Colonic mucosa (tissue), 4 donors: ENCODE measurements around the gene SMARCD3. TPM values are rescaled to one million over a fixed set of nuclear protein-coding genes. Genes with fewer than 3 reads are reported as not detected.
A peak's percentile ranks its signal among the peaks of the same experiment; 100 is the strongest.

Source experiments
- DNase-seq: peaks from one replicate; pipeline ENCODE4 v3.0.0-alpha.2; 2020
- H3K27ac ChIP-seq: fragments of 200-600 bp; one replicate; pipeline ENCODE4 v1.8.0; 2021
- H3K27me3 ChIP-seq: fragments of 200-600 bp; one replicate; pipeline ENCODE4 v1.8.0; 2021
- H3K36me3 ChIP-seq: fragments of 200-600 bp; one replicate; pipeline ENCODE4 v1.8.0; 2021
- H3K4me1 ChIP-seq: fragments of 200-600 bp; one replicate; pipeline ENCODE4 v1.8.0; 2021; ENCODE audit warnings: mild to moderate bottlenecking
- H3K4me3 ChIP-seq: fragments of 200-600 bp; one replicate; pipeline ENCODE4 v1.8.0; 2021
- H3K9ac ChIP-seq, 2 donors: one replicate each; pipeline ENCODE4 v1.7.0; 2013; ENCODE audit warnings: control low read depth in 2 of 2, low read depth in 2 of 2, low read length in 2 of 2
- H3K9me3 ChIP-seq: fragments of 200-600 bp; one replicate; pipeline ENCODE4 v1.8.0; 2021
- CTCF ChIP-seq: fragments of 200-600 bp; IDR thresholded peaks from one replicate; pipeline ENCODE4 v1.8.0; 2022; ENCODE audit warnings: antibody characterized with exemption, mild to moderate bottlenecking
- intact Hi-C: fragments of 100-400 bp; cut with DNase I; formaldehyde crosslinking; loops from one replicate; pipeline ENCODE4 v1.14.1; 2022
- total RNA-seq, 2 donors: library from RNA; stranded (reverse); fragmentation: NEBNext Ultra II Directional in 1 of 2; extraction: Animal tissue kit (Norgen Biotek cat#: 25700) in 1 of 2; gene quantifications; one replicate each; pipeline ENCODE4 v1.2.1, GENCODE V29; 2021
- donor health status: healthy.
- donor health status: DM: no; HTN: no; CAD: no.
- donor health status: DM: no; HTN: no; CAD: no.

The SMARCD3 gene
- total RNA-seq, 2 donors from 2014 or later = 4.3 to 6.7 TPM

DNA sequence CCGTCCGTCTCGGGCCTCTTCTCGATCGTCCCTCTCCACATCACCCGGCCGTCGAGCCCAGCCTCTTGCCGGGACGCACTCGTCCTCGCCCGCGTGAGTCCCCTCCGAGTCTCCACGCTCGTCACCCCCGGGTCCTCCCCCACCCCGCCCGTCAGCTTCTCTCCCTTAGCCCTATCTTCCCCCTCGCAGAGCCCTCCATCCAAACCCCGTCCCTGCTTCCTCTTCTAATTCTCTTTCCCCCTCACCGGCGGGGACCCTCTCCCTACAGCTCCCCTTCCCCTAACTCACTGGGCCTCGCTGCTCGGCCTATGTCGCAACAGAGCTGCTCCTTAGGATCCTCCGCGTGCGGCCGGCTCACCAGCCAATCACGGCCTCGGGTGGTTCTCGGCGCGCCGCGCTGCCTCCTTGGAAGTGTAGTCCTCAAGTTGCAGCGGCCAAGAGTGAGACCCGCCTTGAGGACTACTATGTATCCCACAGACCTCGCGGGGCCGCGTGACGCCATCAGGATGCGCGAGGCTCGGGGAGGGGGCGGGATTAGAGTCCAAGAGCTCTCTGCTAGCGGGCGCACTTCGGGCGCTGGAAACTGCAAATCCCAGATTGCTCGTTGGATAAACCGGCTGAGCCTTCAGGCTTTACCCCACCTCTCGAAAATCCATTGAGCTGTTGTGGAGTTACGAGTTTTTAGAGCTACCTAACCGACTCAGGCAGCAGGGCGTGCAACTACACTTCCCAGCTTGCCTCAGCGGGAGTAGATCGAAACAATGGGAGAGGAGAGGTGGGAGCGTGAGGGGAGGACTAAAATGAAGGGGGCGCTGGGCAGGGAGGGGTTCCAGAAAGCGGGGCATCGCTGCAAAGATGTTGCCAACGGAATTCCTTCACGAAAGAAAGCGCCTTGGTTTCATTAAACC lies 21.4 kb downstream of the SMARCD3 start, which contains the start of gene ABCF2:
ABCF2 (minus strand) TSS at position 331 of the 908 bp plus-strand sequence. CDS start 747 bp downstream, outside the sequence.
- Histone ChIP-seq H3K36me3 (peaks cover 8% of the 10 kb centered on the region), H3K9ac (peak within 1 kb of the TSS; percentile 66 to 82), H3K27ac (peak within 1 kb of the TSS; percentile 86), H3K4me1 (peaks cover 3% of the 10 kb centered on the region), H3K9me3 (no peaks in the 10 kb centered on the region), H3K4me3 (peak within 1 kb of the TSS; percentile 83), H3K27me3 (no peaks in the 10 kb centered on the region)
- no peak for TF ChIP-seq CTCF
- intact Hi-C loops = no loop called here
- peak; percentile 99 for DNase-seq

- H3K4me1 ChIP-seq = peaks cover 3% of the 10 kb centered on the region
- no peak for TF ChIP-seq CTCF
- peak overlapping the region; percentile 83 for H3K4me3 ChIP-seq
- H3K36me3 ChIP-seq = peaks cover 8% of the 10 kb centered on the region
- H3K9ac ChIP-seq = peak overlapping the region; percentile 66 to 82
- no peak for DNase-seq
- intact Hi-C loops = no loop called here
- H3K27ac ChIP-seq = peak overlapping the region; percentile 86
- no peaks in the 10 kb centered on the region for H3K27me3 ChIP-seq
- H3K9me3 ChIP-seq = no peaks in the 10 kb centered on the region
Measured at GRCh38 chr7:151226560-151226874, 22.0 kb downstream of the SMARCD3 start.

- no peak overlapping the region for H3K27ac ChIP-seq
- H3K4me1 ChIP-seq = peaks cover 3% of the 10 kb centered on the region
- peaks cover 8% of the 10 kb centered on the region for H3K36me3 ChIP-seq
- no peaks in the 10 kb centered on the region for H3K27me3 ChIP-seq
- peak overlapping the region; percentile 66 to 82 for H3K9ac ChIP-seq
- peak overlapping the region; percentile 83 for H3K4me3 ChIP-seq
- no peaks in the 10 kb centered on the region for H3K9me3 ChIP-seq
- intact Hi-C loops = no loop called here
- no peak for DNase-seq
- no peak for TF ChIP-seq CTCF
Measured at GRCh38 chr7:151225948-151226510, 22.5 kb downstream of the SMARCD3 start.

DNA sequence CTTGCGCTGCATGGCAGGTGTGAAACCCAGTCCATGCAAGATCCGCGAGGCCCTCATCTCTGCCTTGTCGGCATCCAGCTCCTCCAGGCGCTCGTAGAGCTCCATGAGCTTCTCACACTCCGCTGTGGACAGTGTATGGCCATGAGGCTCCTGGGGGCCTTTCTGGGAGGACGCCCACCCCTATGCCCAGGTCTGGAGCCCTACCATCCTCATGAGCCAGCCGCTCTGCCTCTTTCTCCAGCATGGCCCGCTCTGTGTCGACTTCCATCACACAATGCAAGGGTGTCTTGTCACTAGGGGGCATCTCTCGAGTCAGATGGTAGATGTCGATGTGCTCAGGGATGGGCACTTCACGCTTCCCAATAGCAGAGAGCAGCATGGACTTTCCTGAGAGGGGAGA lies 24.8 kb downstream of the SMARCD3 start:
- Histone ChIP-seq H3K27ac (no peak overlapping the region), H3K9me3 (no peaks in the 10 kb centered on the region), H3K4me3 (no peak overlapping the region), H3K27me3 (no peaks in the 10 kb centered on the region), H3K4me1 (peaks cover 3% of the 10 kb centered on the region), H3K36me3 (peaks cover 8% of the 10 kb centered on the region), H3K9ac (no peak overlapping the region)
- TF ChIP-seq CTCF = no peak
- DNase-seq = no peak
- intact Hi-C loops = no loop called here

DNA sequence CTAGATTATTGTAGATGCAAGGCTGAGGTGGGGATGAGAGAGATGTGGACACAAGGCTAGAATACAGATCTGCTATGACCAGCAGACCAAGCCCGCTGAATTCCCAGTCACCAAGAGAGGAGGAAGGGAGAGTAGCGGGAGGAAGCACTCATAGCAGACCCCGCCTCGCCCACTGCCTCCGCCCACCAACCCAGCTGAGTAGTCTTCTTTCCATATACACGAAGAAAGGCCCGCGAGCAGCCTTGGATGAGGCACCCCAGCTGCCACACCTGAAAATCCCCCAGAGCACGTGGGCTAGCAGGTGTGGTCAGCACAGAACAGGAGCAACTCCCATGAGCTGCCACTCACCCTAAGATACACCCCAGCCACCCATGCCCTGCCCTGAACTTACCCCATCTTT lies 30.3 kb downstream of the SMARCD3 start:
- Histone ChIP-seq H3K9me3 (no peaks in the 10 kb centered on the region), H3K9ac (no peak overlapping the region), H3K27me3 (no peaks in the 10 kb centered on the region), H3K36me3 (peaks cover 14% of the 10 kb centered on the region), H3K4me1 (no peaks in the 10 kb centered on the region), H3K4me3 (no peak overlapping the region), H3K27ac (no peak overlapping the region)
- intact Hi-C loops = no loop called here
- TF ChIP-seq CTCF = no peak
- DNase-seq = no peak
